IgD-negative memory B cell (primary cell): ENCODE results near the gene HPCAL1. TPM values are rescaled to one million over a fixed set of nuclear protein-coding genes. Genes with fewer than 3 reads are reported as not detected.

ENCODE experiments used
- H3K27ac Mint-ChIP-seq, 3 donors: one replicate each; pipeline ENCODE4 v1.8.0; 2020 to 2022; ENCODE audit warnings: mild to moderate bottlenecking in 3 of 3, mixed read lengths in 3 of 3, moderate library complexity in 1 of 3
- H3K27me3 Mint-ChIP-seq: one replicate; pipeline ENCODE4 v1.8.0; 2021; ENCODE audit warnings: mixed read lengths
- H3K36me3 Mint-ChIP-seq: one replicate; pipeline ENCODE4 v1.8.0; 2020; ENCODE audit warnings: mild to moderate bottlenecking, mixed read lengths
- H3K4me1 Mint-ChIP-seq, 3 donors: one replicate each; pipeline ENCODE4 v1.8.0; 2020 to 2022; ENCODE audit warnings: mixed read lengths in 3 of 3, mild to moderate bottlenecking in 1 of 3
- H3K4me3 Mint-ChIP-seq, 4 donors: one replicate each; pipeline ENCODE4 v1.8.0; 2020 to 2022; ENCODE audit warnings: mild to moderate bottlenecking in 4 of 4, mixed read lengths in 4 of 4, moderate library complexity in 3 of 4
- H3K9me3 Mint-ChIP-seq, 3 donors: one replicate each; pipeline ENCODE4 v1.8.0; 2020 to 2021; ENCODE audit warnings: mixed read lengths in 3 of 3, mild to moderate bottlenecking in 1 of 3
- polyA plus RNA-seq: library from polyadenylated mRNA; unstranded; fragments of 300-500 nt; fragmentation: Illumina TruSeq; gene quantifications from one replicate; pipeline ENCODE4 v1.2.3, GENCODE V29; 2021

Gene HPCAL1
- polyA plus RNA-seq, 1 donor from 2014 or later = 89.2 TPM

GRCh38 chr2:10326151-10326616, 23.5 kb downstream of the HPCAL1 start:
- H3K36me3 Mint-ChIP-seq = no peaks in the 10 kb centered on the region
- peak overlapping the region in 1 of 3 donors; percentile 7 for H3K27ac Mint-ChIP-seq
- peaks cover 56 to 78% (median 68%) of the 10 kb centered on the region in 3 donors for H3K4me1 Mint-ChIP-seq
- H3K9me3 Mint-ChIP-seq = no peaks in the 10 kb centered on the region
- peak overlapping the region in 1 of 4 donors; percentile 58 for H3K4me3 Mint-ChIP-seq
- H3K27me3 Mint-ChIP-seq = no peaks in the 10 kb centered on the region

- Mint-ChIP-seq H3K9me3 (no peaks in the 10 kb centered on the region), H3K4me3 (peak overlapping the region in 2 of 4 donors; percentile 56 to 58), H3K4me1 (peaks cover 64 to 83% (median 75%) of the 10 kb centered on the region in 3 donors), H3K27ac (peak overlapping the region in 2 of 3 donors; percentile 73 to 88), H3K36me3 (no peaks in the 10 kb centered on the region), H3K27me3 (no peaks in the 10 kb centered on the region)
Measured at GRCh38 chr2:10326707-10327594, 24.2 kb downstream of the HPCAL1 start.

- H3K4me1 Mint-ChIP-seq = peaks cover 70 to 92% (median 78%) of the 10 kb centered on the region in 3 donors
- H3K27ac Mint-ChIP-seq = peak overlapping the region; percentile 71 to 88 (median 73)
- no peaks in the 10 kb centered on the region for H3K36me3 Mint-ChIP-seq
- H3K9me3 Mint-ChIP-seq = no peaks in the 10 kb centered on the region
- no peaks in the 10 kb centered on the region for H3K27me3 Mint-ChIP-seq
- peak overlapping the region in 2 of 4 donors; percentile 56 to 83 for H3K4me3 Mint-ChIP-seq
Measured at GRCh38 chr2:10327896-10328669, 25.4 kb downstream of the HPCAL1 start.

GRCh38 chr2:10328670-10329579, 26.2 kb downstream of the HPCAL1 start:
- H3K36me3 Mint-ChIP-seq = peaks cover 3% of the 10 kb centered on the region
- H3K27me3 Mint-ChIP-seq = no peaks in the 10 kb centered on the region
- H3K9me3 Mint-ChIP-seq = no peaks in the 10 kb centered on the region
- H3K4me3 Mint-ChIP-seq = peak overlapping the region in 3 of 4 donors; percentile 80 to 94 (median 87)
- H3K27ac Mint-ChIP-seq = peak overlapping the region; percentile 21 to 91 (median 86)
- H3K4me1 Mint-ChIP-seq = peaks cover 63 to 89% (median 70%) of the 10 kb centered on the region in 3 donors

- Mint-ChIP-seq H3K27me3 (no peaks in the 10 kb centered on the region), H3K36me3 (peaks cover 3% of the 10 kb centered on the region), H3K4me3 (peak overlapping the region; percentile 80 to 94 (median 85)), H3K9me3 (no peaks in the 10 kb centered on the region), H3K27ac (peak overlapping the region; percentile 21 to 92 (median 91)), H3K4me1 (peaks cover 57 to 83% (median 64%) of the 10 kb centered on the region in 3 donors)
Measured at GRCh38 chr2:10329580-10329879, 26.8 kb downstream of the HPCAL1 start.

- H3K4me3 Mint-ChIP-seq = peak overlapping the region; percentile 80 to 94 (median 85)
- H3K27me3 Mint-ChIP-seq = no peaks in the 10 kb centered on the region
- H3K4me1 Mint-ChIP-seq = peaks cover 57 to 80% (median 63%) of the 10 kb centered on the region in 3 donors
- peak overlapping the region; percentile 21 to 92 (median 91) for H3K27ac Mint-ChIP-seq
- peaks cover 5% of the 10 kb centered on the region for H3K36me3 Mint-ChIP-seq
- peaks cover 0 to 4% (median 1%) of the 10 kb centered on the region in 3 donors for H3K9me3 Mint-ChIP-seq
Measured at GRCh38 chr2:10329880-10330699, 27.4 kb downstream of the HPCAL1 start.

GRCh38 chr2:10330700-10331026, 28.0 kb downstream of the HPCAL1 start:
- peak overlapping the region; percentile 19 to 94 (median 82) for H3K4me3 Mint-ChIP-seq
- no peaks in the 10 kb centered on the region for H3K27me3 Mint-ChIP-seq
- peaks cover 0 to 7% (median 6%) of the 10 kb centered on the region in 3 donors for H3K9me3 Mint-ChIP-seq
- H3K36me3 Mint-ChIP-seq = peaks cover 6% of the 10 kb centered on the region
- peaks cover 52 to 75% (median 60%) of the 10 kb centered on the region in 3 donors for H3K4me1 Mint-ChIP-seq
- H3K27ac Mint-ChIP-seq = peak overlapping the region in 2 of 3 donors; percentile 21 to 46

- H3K27ac Mint-ChIP-seq = peak overlapping the region; percentile 21 to 85 (median 46)
- peaks cover 0 to 7% (median 7%) of the 10 kb centered on the region in 3 donors for H3K9me3 Mint-ChIP-seq
- no peaks in the 10 kb centered on the region for H3K27me3 Mint-ChIP-seq
- H3K4me3 Mint-ChIP-seq = peak overlapping the region; percentile 19 to 94 (median 82)
- peaks cover 6% of the 10 kb centered on the region for H3K36me3 Mint-ChIP-seq
- H3K4me1 Mint-ChIP-seq = peaks cover 47 to 70% (median 56%) of the 10 kb centered on the region in 3 donors
Measured at GRCh38 chr2:10331027-10331701, 28.5 kb downstream of the HPCAL1 start.

GRCh38 chr2:10331702-10332401, 29.1 kb downstream of the HPCAL1 start:
- Mint-ChIP-seq H3K4me1 (peaks cover 46 to 64% (median 57%) of the 10 kb centered on the region in 3 donors), H3K36me3 (peaks cover 6% of the 10 kb centered on the region), H3K4me3 (peak overlapping the region; percentile 19 to 94 (median 82)), H3K27ac (peak overlapping the region; percentile 21 to 85 (median 46)), H3K9me3 (peaks cover 0 to 7% (median 7%) of the 10 kb centered on the region in 3 donors), H3K27me3 (no peaks in the 10 kb centered on the region)

- no peaks in the 10 kb centered on the region for H3K27me3 Mint-ChIP-seq
- H3K9me3 Mint-ChIP-seq = peaks cover 0 to 7% (median 7%) of the 10 kb centered on the region in 3 donors
- H3K36me3 Mint-ChIP-seq = peaks cover 6% of the 10 kb centered on the region
- peaks cover 42 to 56% (median 53%) of the 10 kb centered on the region in 3 donors for H3K4me1 Mint-ChIP-seq
- peak overlapping the region; percentile 21 to 85 (median 46) for H3K27ac Mint-ChIP-seq
- peak overlapping the region in 3 of 4 donors; percentile 19 to 94 (median 83) for H3K4me3 Mint-ChIP-seq
Measured at GRCh38 chr2:10332402-10333246, 29.9 kb downstream of the HPCAL1 start.

- peaks cover 0 to 7% (median 7%) of the 10 kb centered on the region in 3 donors for H3K9me3 Mint-ChIP-seq
- peaks cover 45 to 55% (median 50%) of the 10 kb centered on the region in 3 donors for H3K4me1 Mint-ChIP-seq
- peaks cover 9% of the 10 kb centered on the region for H3K36me3 Mint-ChIP-seq
- peak overlapping the region; percentile 6 to 21 (median 16) for H3K27ac Mint-ChIP-seq
- H3K27me3 Mint-ChIP-seq = no peaks in the 10 kb centered on the region
- H3K4me3 Mint-ChIP-seq = peak overlapping the region in 1 of 4 donors; percentile 52
Measured at GRCh38 chr2:10333247-10333613, 30.5 kb downstream of the HPCAL1 start.

GRCh38 chr2:10333966-10334365, 31.3 kb downstream of the HPCAL1 start:
- Mint-ChIP-seq H3K4me3 (no peak overlapping the region), H3K9me3 (peaks cover 0 to 7% (median 7%) of the 10 kb centered on the region in 3 donors), H3K27ac (no peak overlapping the region), H3K27me3 (no peaks in the 10 kb centered on the region), H3K4me1 (peaks cover 44 to 51% (median 50%) of the 10 kb centered on the region in 3 donors), H3K36me3 (peaks cover 13% of the 10 kb centered on the region)
